Measurements from ENCODE around the gene IDUA.
"Not testable (repeated sequence)": the region's sequence is repeated elsewhere in the genome, so short reads cannot be mapped to it uniquely, and the experiment has no call there.

The IDUA gene

DNA sequence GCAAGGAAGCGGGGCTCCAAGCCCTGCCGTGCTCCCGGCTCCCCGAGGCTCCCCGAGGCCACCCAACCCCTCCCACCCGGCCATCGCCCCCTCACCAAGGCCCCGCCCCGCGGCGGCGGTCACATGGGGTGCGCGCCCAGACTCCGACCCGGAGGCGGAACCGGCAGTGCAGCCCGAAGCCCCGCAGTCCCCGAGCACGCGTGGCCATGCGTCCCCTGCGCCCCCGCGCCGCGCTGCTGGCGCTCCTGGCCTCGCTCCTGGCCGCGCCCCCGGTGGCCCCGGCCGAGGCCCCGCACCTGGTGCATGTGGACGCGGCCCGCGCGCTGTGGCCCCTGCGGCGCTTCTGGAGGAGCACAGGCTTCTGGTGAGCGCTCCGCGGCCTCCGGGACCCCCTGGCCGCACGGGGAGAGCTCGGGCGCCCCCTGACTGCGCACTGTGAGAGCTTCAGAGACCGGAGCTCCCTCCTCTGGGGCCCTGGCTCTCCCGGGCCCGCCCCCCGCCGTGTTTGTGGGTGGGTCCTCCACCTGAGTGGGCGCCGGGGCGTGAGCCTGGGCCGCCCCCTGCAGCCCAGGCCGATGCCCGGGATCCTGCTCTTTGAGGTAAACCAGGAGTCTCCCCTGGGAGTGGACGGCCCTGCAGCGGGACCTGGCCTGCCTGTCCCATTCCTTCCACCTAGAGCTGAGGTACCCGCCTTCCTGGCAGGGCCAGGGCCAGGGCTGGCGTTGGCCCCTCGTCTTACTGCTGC is at the start of gene IDUA:
Gene IDUA, plus strand, starts transcription at position 166 of the 745 bp plus-strand sequence. Its CDS starts 41 bp downstream, at position 207.
- peak; percentile 61 for DNase-seq

DNA sequence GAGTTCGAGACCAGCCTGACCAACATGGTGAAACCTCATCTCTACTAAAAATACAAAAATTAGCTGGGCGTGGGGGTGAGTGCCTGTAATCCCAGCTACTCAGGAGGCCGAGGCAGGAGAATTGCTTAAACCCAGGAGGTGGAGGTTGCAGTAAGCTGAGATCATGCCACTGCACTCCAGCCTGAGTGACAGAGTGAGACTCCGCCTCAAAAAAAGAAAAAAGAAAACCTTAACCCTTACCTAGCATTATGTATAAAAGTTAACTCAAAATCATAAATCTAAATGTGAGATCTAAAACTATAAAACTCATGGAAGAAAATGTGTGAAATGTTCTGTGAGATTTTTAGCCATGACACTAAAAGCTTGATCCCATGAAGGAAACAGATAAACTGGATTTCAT is 47.3 kb upstream of the IDUA start:
- not testable (repeated sequence) for DNase-seq

DNA sequence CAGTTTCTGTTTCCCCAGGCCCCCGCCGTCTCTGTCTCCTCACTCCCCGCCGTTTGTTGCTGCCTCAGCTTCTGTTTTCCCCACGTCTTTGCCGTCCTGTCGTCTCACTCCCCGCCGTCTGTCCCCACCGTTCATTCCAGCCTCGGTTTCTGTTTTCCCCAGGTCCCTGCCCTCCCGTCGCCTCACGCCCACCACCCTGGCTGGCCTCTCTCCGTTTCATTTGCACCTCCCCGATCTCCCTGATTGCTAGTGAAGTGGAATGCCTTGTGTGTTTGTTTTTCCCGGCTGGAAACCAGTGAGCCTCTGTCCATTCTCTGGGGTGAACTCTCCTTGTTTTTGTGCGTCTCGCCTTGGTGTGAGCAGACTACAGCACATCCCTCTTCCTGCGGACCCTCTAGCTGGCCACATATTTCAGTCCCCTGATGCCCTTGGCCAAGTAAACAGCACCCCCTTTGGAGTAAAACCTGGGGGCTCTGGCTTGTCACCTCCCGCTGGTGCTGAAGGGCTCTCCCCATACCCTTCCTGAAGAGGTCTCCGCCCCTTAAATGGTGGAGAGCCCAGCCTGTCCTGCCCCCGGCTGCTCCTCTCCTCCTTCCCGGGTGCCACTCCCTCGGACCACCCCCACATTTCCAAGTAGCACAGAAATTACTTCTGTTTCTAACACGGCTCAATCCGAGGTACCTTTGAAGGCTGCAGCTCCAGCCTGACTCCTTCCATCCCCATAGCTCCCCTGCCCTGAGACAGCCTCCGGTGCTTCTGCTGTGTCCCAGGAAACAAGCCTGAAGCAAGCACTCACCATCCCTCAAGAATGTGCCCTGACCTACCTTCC is 41.4 kb upstream of the IDUA start:
- no peak for DNase-seq

DNA sequence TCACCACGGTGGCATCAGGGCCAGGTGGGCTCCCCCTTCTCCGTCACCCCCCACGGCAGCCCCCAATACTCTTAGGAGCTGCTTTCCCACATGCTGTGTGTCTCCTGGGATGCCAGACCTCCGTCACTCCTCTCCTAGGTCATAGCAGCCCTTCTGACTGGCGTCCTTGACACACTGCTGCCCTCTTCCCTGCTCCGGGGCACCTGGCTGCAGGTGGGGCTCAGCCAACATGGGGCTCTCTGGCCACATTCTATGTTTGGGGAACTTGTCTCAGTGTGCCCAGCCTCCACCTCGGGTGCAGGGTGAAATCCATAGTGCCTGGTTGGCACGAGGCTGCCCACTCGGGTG is 40.8 kb upstream of the IDUA start:
- no peak for DNase-seq

DNA sequence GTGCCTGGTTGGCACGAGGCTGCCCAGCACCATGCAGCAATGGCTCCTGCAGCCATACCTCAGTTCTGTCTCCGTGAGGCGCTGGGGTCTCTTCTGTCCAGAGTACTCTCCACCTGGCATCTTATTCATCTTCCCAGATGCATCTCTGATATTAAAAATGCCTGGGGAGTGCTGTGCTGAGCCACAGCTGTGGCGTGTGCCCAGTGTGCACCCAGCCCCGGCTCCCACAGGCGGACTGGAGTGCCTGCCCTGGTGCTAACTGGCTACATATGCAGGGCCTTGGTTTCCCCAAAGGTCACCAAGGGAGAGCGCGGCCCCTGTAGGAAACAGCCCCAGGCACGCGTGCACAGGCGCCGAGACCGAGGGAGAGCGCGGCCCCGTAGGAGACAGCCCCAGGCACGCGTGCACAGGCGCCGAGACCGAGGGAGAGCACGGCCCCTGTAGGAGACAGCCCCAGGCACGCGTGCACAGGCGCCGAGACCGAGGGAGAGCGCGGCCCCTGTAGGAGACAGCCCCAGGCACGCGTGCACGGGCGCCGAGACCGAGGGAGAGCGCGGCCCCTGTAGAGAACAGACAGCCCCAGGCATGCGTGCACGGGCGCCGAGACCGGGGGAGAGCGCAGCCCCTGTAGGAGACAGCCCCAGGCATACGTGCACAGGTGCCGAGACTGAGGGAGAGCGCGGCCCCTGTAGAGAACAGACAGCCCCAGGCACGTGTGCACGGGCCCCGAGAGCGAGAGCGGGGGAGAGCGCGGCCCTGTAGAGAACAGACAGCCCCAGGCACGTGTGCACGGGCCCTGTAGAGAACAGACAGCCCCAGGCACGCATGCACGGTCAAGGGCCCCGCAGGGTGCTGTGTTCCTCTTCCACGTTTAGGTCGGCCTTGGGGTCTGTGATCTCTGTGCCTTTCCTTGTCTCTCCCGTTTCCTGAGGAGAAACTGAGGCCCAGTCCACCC is 40.0 kb upstream of the IDUA start:
- DNase-seq: no peak

DNA sequence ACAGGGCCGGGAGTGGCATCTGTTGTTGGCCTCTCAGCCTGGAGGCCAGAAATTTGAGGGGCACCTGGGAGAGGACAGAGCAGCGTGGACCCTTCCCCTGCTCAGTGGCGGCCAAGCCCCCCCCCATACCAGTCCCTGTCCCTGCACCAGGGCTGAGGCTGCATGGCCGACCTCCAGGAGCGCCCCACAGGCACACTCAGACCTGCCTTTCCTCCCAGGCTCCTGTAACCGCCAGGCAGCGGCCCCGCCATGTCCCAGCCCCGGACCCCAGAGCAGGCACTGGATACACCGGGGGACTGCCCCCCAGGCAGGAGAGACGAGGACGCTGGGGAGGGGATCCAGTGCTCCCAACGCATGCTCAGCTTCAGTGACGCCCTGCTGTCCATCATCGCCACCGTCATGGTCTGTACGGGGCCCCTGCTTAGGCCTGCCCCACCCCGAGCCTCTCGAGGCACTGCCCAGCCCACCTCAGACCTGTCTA is 39.3 kb upstream of the IDUA start:
- DNase-seq: no peak

DNA sequence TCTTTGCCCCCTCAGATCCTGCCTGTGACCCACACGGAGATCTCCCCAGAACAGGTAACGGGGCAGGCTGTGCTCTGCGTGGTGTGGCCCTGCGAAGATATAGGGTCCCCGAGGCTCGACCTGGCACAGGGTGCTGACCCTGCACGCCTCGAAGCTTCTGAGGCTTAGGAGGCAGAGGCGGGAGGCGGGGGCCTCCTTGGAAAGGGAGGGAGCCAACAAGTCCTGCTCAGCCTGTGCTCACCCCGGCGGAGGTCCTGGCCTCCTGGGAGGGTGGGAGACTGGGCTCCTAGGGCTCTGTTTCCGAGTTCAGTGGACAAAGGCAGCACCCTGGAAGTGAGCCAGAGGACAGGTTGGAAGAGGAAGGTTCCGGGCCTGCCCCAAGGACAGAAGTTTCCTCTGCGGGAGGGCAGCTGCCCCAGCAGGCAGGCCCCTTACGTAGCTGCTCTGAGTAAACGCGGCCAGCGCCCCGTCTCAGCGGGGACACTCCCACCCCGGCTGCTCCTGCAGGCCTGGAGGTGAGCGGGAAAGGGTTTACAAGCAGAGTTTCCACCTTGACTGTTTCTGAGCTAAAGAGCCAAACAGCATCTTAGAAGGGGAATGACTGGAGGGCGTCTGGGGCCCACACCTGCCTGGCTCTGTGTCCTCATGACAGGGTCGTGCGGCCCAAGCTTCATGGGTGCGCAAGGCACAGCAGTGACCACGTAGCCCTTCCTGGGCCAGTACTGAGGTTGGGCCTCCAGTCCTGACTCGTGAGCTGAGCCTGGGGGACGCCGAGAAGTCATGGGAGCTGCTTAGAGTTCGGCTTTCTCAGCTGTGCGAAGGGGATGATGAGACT is 38.5 kb upstream of the IDUA start:
- no peak for DNase-seq

DNA sequence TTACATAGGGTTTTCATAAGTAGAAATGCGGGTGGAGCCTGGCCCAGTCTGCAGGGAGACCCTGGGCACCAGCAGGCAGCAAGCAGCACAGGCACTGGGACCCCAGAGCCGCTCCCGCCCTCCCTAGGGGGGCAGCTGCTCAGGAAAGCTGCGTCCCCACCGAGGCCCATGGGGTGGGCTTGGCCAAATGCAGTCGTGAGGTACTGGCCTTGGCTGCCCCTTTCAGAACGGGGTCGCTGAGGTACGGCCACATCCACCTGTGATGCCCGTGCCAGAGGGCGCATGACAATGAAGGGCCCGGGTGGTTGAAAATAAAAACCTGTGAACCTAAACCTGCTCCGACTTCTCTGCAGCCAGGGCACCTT is 37.9 kb upstream of the IDUA start:
- DNase-seq: no peak

DNA sequence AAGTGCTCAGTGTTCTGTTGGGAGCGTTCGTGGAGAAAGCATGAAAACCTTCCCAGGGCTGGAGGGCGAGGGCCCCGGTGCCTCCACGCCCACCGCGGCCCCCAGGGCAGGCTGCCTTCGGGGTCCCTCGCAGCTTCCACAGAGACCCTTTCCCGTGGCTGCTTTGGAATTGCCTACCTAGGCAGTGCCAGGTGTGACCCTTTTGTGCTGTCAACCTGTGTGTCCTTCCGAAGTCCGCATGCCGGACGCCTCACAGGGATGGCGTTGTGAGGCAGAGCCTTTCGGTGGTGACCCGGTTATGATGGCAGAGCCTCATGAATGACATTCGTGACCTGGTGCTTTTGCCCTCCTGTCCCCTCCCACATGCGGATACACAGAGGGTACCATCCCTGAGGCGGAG is 37.2 kb upstream of the IDUA start:
- no peak for DNase-seq

DNA sequence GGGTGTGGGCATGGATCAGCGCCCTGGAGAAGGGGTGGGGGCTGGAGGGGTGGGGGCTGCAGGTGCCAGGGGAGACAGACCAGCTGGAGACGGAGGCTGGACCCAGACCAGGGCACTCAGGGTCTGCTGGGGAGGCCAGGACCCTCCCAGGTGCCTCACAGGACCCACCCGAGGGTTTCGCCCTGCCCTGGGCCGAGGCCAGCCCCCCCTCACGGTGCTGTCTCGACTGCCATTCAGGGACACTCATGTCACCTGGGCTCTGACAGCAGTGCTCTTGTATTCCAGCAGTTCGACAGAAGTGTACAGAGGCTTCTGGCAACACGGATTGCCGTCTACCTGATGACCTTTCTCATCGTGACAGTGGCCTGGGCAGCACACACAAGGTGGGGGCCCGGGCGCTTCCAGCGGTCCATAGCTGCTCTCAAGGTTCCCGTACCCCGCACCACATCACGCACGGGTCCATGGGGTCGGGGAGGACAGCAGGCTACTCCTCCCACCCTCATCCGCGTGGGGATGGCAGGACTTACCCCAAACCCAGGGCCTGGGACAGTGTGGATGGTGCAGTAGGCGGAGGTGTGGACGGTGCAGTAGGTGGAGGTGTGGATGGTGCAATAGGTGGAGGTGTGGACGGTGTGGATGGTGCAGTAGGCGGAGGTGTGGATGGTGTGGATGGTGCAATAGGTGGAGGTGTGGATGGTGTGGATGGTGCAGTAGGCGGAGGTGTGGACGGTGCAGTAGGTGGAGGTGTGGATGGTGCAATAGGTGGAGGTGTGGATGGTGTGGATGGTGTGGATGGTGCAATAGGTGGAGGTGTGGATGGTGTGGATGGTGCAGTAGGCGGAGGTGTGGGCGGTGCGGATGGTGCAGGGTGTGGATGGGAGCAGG is 36.5 kb upstream of the IDUA start:
- no peak for DNase-seq

DNA sequence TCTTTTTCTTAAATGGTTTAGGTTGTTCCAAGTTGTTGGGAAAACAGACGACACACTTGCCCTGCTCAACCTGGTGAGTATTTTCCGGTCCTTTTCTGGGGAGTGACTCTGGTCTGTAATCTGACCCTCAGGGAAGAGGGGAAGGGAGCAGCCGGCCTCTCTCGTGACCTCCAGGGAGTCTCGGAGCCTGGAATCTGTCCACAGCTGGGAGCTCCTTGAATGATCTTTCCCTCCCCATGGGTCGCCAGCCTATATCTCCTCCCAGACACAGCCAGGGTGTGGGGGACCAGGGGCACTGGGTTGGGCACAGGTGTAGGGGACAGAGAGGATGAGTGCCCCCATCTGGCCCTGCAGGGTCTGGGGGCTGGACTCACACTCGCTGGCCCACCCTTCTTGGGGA is 35.7 kb upstream of the IDUA start:
- no peak for DNase-seq

DNA sequence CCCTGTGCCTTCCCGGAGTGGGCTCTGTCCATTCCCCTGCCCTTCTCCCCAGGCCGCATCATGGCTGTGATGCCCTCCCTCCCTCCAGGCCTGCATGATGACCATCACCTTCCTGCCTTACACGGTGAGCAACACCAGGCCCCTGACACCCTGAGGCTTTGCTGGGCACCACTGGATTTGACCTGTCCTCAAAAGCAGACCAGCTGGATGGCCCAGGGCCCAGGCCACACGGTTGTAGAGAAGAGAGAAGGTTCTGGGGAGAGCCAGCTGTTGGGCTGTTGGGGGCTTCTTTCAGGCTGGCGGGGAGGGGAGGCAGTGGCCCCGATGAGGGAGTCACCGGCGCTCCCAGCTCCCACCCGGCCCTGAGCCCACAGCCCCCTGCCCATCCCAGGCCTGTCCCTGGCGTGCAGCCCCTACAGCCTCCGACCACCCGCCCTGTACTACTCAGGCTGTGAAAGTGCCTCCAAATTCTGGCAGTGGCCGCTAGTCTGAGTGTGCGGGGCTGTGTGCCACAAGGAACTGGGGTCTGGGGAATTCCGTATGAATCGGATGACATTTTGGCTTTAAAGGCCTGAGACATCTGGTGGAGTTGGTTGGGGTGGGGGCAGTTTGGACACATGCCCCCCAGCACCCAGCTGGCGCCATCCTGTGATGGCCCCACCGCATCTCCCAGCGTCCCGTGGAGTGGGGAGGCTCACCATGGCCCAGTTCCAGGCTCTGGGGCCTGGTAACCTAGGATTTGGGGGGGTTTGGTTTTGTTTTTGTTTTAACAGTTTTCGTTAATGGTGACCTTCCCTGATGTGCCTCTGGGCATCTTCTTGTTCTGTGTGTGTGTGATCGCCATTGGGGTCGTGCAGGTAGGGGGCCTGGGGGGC is 35.0 kb upstream of the IDUA start:
- DNase-seq: no peak

DNA sequence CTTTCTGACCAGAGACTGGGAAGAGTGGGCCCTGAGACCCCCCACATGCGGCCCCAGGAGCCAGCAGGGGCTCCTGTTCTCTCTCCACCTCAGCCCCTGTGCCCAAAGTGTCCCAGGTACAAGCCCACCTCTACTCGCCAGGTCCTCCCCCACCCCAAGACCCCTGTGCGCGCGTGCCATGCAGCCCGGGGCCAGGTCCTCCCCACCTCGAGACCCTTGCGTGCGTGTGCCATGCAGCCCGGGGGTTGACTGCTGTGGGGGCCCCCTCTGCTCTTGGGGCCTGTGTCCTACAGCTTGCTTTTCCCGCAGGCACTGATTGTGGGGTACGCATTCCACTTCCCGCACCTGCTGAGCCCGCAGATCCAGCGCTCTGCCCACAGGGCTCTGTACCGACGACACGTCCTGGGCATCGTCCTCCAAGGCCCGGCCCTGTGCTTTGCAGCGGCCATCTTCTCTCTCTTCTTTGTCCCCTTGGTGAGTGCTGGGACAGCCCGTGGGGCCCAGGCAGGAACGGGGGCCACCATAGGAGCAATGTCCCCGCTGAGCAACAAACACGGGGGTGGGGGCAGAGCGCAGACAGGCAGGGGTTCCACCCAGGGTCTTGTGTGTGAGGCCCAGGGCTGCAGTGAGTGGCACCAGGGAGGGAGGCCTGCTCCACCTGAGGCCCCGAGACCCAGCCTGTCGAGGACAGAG is 33.8 kb upstream of the IDUA start:
- no peak for DNase-seq

DNA sequence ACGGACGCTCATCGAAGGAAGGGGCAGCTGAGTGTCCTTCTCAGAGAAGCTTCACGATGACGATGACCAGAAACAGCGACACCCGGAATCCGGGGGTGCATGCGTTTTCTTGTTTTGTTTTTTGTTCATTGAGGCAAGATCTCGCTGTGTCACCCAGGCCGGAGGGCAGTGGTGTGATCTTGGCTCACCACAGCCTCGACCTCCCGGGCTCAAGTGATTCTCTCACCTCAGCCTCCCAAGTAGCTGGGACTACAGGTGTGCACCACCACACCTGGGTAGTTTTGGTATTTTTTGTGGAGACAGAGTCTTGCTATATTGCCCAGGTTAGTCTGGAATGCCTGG is 33.3 kb upstream of the IDUA start:
- DNase-seq: no peak

DNA sequence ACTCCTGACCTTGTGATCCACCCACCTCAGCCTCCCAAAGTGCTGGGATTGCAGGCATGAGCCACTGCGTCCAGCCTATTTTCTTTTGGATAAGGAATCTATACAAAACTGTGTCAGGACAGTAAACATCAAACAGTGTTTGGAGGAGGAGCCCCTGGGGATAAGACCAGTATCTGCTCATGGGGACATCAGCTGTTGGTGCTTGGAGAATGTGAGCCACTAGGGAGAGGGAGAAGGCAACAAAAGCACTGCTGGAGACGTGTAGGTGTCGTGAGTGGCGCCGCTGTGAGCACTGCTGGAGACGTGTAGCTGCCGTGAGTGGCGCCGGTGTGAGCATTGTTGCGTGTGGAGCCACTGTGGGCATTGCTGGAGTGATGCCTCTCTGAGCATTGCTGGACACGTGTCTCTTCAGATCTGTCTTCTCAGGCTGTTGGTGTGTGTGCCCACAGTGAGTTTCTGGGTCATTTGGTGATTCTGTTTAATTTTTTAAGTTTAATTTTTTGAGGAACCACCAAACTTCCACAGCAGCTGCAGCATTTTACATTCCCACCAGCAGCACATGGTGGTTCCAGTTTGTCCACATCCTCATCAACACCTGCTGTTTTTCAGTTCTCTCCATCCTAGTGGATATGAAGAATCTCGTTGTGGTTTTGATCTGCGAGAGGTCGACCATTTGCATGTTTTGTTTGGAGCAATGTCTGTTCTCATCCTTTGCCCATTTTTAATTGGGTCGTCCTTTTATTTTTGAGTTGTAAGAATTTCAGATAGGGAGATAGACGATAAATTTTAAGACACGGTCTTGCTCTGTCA is 32.4 kb upstream of the IDUA start:
- DNase-seq: no peak

DNA sequence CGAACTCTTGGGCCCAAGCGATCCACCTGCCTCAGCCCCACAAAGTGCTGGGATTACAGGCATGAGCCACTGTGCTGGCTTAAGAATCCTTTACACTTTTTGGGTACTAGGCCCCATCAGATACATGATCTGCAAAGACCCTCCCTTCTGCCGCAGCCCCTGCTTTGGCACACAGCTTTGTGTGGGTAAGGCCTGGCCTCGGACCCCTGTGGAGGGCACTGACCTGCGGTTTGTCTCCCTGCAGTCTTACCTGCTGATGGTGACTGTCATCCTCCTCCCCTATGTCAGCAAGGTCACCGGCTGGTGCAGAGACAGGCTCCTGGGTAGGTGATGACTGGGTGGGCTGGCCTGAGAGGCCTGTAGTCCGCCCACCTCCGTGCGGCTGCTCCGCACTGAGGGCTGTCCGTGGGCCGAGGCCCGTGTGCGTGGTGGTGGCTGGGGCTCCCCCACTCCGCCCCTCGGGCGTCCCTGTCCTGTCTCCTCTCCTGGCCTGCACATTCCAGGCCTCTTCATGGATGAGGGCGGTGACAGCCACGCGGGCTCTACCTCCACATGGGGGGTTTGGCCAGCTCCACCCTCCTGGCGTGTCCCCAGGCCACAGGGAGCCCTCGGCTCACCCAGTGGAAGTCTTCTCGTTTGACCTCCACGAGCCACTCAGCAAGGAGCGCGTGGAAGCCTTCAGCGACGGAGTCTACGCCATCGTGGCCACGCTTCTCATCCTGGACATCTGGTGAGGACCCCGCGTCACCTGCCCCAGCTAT is 31.5 kb upstream of the IDUA start:
- no peak for DNase-seq

DNA sequence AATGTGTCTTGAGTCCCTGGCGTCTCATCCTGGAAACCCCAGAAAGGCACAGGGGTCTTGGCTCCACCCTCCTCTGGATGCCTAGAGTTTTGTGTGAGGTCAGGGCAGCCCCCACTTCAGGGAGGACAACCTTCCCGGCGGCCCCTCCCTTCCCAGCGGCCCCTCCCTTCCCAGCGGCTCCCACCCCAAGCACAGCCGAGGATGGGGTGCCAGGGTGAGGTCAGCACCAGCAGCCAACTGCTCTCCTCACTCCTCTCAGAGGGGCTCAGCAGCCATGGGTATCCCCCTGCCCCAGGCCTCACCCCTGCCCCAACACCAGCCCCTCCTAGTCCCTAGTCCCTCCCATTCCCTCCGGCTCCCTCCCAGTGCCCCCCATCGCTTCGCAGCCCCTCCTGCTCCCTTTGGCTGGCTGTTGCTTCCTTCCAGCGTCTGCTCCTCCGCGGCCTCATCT is 30.9 kb upstream of the IDUA start:
- no peak for DNase-seq
